GM03348 (cell line): Measurements from ENCODE around the gene AP3S1.
A peak's percentile ranks its signal among the peaks of the same experiment; 100 is the strongest.
"Not testable (repeated sequence)": the region's sequence is repeated elsewhere in the genome, so short reads cannot be mapped to it uniquely, and the experiment has no call there.

ENCODE experiments used
- DNase-seq: peaks from one replicate; pipeline ENCODE4 v3.0.0; 2012; ENCODE audit warnings: low spot score

AP3S1 gene

DNA sequence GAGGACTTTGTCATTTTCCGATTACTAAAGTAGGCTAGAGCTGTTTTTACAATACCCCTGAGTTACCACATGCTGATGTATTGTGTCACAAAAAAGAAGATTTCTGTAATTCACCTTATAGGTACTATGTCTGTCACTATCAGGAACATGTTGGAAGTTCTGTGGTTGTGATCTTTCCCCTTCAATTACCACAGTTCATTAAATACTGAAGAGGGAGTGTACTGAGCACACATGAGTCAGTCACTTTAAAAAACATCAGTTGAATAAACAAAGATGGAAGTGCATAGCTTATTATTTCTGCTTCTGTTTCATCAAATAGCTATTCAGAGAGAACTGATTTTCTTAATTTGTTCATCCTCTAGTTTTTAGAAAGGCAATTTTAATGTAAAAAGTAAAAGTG, 31.7 kb downstream of the AP3S1 start:
- no peak for DNase-seq

DNA sequence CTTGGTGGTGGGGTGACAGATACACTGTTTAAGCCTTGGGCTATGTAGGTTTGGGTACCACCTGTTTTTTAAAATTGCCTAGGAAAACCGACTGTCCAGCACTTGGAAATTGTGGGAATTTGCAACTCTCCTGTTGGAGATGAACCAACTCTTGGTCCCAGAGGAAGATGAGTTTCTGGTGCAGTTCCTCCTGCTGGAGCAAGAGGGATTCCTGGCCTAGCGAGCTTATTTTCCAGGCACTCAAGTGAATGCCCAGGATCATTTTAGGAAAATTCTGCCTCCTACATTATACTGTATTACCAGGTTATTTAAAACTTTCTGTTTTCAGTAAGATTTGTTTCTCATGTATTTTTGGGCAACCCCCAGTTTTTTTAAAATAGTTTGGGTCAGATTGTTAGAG, 33.7 kb downstream of the AP3S1 start:
- no peak for DNase-seq

DNA sequence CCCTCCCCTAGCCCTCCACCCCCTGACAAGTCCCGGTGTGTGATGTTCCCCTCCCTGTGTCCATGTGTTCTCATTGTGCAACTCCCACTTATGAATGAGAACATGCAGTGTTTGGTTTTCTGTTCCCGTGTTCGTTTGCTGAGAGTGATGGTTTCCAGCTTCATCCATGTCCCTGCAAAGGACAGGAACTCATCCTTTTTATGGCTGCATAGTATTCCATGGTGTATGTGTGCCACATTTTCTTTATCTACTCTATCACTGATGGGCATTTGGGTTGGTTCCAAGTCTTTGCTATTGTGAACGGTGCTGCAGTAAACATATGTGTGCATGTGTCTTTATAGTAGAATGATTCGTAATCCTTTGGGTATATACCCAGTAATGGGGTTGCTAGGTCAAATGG, 35.6 kb downstream of the AP3S1 start:
- DNase-seq: not testable (repeated sequence)

DNA sequence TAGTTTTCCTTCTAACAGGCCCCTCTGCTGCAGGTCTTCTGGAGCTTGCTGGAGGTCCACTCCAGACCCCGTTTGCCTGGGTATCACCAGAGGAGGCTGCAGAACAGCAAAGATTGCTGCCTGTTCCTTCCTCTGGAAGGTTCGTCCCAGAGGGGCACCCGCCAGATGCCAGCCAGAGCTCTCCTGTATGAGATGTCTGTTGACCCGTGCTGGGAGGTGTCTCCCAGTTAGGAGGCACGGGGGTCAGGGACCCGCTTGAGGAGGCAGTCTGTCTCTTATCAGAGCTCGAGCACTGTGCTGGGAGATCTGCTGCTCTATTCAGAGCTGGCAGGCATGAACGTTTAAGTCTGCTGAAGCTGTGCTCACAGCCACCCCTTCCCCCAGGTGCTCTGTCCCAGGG, 40.7 kb downstream of the AP3S1 start:
- not testable (repeated sequence) for DNase-seq

DNA sequence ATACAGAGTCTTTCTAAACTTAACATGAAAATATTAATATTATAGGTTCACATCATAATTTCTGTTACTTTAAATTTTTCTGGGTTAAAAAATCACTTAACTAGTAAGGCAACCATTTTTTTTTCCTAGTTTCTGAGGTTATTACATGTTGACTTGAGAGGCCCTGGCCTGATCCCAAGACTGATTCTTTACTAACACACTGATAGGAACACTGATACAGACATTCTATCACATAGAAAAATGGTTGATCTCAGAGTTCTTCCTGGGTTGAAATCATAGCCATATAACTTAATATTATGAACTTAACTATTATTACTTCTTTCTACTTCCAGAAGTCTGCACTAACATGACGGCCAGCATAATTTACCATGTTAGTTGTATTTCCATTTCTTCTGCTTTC, 43.0 kb downstream of the AP3S1 start:
- DNase-seq: no peak

DNA sequence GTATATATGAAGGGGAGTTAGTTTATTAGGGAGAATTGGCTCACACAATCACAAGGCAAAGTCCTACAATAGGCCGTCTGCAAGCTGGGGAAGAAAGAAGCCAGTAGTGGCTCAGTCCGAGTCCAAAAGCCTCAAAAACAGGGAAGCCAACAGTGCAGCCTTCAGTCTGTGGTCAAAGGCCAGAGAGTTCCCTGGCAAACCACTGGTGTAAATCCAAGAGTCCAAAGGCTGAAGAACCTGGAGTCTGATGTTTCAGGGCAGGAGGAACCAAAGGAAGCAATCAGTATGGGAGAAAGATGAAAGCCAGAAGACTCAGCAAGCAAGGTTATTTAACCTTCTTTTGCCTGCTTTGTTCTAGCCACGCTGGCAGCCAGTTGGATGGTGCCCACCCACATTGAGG, 43.5 kb downstream of the AP3S1 start:
- DNase-seq: not testable (repeated sequence)

DNA sequence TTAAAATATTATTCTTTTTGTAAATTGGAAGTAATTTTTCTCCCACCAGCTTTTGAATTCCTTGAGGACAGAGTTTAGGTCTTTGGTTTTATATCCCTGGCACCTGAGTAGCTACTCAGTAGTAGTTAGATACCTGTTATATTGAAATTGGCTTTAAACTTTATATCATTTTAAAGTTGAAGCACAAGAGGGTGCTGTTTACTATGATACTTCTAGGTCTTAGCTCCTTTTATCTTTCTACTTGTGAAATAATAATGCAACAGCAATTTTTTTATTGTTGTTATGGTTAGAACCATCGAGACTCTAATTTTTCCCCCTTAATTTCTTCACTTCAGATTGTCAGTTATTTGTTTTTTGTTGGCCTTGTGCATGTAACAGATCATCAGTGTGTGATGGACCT, 46.3 kb downstream of the AP3S1 start:
- peak; percentile 33 for DNase-seq

DNA sequence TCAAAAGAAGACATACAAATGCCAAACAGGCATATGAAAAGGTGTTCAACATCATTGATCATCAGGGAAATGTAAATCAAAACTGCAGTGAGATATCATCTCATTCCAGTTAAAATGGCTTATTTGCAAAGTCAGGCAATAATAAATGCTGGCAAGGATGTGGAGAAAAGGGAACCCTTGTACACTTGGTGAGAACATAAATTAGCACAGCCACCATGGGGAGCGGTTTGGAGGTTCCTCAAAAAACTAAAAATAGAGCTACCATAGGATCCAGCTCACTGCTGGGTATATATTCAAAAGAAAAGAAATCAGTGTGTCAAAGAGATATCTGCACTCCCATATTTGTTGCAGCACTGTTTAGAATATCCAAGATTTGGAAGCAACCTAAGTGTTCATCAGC, 50.3 kb downstream of the AP3S1 start:
- no peak for DNase-seq

DNA sequence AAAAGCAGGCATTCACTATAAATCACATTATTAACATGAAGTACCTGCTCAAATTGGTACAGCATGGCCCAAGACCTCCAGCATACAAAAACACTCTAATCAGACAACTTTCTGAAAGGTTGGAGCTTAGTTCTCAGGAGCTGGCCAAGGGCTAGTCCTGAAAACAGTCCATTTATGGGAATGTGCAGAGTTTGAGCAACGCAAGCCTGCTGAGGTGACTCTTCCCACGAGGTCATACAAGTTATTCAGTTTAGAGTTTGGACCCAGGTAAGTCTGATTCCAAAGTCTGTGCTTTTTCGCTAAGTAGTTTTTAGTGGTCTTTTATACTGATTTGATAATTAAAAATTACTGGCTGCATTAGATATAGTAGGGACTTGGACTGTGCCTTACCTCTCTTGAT, 52.6 kb downstream of the AP3S1 start:
- DNase-seq: no peak

DNA sequence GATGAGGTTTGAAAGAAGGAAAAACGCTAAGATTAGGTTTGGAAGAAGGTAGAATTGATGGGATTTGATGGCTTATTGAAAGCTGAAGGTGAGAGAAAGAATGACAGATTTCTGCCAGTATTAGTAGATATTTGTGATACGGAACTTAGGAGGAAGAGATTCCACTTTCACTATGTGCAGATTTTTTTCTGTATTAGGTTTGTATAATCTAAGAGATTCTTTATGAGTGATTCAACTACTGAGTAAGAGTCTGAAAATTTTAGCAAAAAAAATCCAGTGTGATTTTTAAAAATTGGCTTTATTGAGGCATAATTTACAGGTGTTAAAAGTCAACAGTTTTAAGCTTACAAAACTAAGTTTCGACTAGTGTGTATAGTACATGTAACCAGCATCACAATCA, 54.1 kb downstream of the AP3S1 start:
- peak; percentile 48 for DNase-seq

DNA sequence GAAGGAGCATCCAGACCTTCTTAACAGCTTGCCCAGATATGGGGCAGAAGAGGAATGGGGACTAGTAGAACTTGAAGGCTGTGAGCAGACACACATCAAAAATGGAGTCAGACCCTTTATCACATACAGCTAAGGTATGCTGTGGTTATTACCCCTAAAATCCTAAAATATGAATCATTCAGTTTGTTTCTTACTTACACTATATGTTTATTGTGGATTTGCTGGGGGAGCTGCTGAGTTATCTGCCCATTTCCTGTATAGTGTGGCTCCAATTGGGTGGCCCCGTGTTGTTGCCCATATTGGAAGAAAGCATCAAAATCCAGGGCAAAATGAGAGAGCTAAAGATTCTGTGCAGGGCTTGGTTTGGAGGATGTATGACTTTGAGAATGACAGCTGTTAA, 56.9 kb downstream of the AP3S1 start:
- DNase-seq: no peak

DNA sequence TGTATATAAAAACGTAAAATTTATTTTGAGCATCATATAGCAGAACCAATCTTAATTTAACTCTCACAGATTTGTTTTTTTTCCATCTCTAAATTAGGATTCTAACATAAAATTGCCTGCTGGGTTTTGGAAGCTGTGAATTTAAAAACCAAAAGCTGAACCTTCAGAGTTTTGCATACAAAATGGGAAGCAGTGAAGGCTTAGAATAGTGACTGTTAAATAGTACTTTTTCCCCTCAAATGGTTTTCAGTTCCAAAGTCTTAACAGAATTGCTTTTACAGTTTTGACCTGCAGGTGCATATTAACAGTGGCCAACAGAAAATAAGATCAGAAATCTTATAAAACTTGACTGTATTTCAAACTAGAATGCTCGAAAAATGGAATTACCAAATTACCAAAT, 65.4 kb downstream of the AP3S1 start:
- no peak for DNase-seq

DNA sequence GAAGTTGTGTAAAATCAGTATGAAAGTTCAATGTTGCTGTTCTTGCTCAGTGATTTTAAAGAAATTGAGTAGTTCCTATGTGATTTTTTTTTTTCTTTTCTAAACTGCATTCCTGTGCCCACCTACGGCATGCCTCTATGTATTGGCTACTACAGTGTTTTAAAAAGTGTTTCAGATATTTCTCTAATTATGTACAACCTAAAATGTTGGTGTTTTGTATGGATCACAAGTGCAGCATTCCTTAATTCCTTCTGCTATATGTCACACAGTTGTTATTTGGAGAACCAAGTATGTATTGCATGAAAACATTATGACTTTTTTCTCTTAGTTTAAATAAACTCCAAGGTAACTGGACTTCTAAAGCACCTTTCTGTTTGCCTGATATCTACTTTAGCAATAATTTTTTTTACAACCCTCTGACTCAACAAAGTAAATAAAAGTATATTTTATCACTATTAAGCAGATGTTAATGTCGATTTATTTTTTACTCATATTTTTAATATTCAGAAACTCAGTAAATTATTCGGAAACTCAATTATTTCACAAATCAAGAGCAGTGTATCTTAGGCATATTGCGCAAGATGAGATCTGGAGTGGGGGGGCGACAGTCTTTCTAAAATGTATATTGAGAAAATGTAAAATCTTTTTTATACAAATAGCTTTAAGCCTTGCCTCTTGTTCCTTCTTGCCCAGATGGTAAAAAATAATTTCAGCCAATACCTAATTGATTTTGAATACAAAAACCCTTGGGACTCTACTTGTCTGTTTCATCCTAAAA, 72.1 kb downstream of the AP3S1 start:
- DNase-seq: not testable (repeated sequence)

DNA sequence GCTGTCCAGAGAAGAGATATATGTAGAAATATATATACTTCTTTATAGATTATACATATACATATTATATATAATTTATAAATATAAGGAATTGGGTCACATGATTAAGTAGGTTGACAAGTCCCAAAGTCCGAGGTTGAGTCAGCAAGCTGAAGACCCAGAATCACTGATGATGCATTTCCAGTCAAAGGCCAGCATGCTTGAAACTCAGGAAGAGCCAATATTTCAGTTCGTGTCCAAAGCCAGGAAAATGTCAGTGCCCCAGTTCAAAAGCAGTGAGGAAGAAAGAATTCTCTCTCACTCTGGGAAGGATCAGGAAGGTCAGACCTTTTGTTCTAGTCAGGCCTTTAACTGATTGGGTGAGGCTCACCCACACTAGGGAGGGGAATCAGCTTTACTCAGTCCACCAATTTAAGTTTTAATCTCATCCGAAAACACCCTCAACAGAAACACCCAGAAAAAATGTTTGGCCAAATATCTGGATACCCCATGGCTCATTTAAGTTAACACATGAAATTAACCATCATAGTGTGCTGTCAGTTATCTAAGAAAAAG, 78.5 kb downstream of the AP3S1 start:
- DNase-seq: no peak

DNA sequence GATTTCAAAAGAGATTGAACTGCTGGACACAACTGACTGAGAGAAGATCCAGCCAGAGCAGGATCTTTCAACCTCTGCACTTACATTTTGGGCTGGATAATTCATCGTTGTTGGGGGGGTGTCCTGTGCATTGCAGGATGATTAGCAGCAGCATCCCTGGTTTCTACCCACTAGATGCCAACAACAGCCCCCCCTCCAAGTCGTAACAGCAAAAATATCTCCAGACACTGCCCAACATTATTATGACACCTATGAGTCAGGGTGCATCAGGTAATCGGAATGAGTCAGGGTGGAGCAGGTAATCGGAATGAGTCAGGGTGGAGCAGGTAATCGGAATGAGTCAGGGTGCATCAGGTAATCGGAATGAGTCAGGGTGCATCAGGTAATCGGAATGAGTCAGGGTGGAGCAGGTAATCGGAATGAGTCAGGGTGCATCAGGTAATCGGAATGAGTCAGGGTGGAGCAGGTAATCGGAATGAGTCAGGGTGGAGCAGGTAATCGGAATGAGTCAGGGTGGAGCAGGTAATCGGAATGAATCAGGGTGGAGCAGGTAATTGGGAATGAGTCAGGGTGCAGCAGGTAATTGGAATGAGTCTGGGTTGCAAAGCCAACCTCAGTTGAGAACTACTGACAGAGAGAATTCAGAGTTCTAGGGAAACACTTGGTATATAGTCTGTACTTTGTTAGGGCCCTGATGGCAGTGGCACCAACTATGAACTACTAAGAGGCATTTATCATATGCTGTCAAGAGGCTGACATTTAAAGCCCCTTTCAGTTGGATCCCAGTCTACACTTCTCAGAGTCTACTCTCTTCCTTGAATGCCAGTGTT, 87.1 kb downstream of the AP3S1 start:
- not testable (repeated sequence) for DNase-seq

DNA sequence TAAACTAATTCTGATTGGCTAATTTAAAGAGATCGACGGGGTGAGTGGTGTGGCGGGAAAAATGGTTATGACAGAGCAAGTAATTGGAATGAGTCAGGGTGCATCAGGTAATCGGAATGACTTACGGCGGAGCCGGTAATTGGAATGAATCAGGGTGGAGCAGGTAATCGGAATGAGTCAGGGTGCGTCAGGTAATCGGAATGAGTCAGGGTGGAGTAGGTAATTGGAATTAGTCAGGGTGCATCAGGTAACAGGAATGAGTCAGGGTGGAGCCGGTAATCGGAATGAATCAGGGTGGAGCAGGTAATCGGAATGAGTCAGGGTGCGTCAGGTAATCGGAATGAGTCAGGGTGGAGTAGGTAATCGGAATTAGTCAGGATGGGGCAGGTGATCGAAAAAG, 88.4 kb downstream of the AP3S1 start:
- not testable (repeated sequence) for DNase-seq

DNA sequence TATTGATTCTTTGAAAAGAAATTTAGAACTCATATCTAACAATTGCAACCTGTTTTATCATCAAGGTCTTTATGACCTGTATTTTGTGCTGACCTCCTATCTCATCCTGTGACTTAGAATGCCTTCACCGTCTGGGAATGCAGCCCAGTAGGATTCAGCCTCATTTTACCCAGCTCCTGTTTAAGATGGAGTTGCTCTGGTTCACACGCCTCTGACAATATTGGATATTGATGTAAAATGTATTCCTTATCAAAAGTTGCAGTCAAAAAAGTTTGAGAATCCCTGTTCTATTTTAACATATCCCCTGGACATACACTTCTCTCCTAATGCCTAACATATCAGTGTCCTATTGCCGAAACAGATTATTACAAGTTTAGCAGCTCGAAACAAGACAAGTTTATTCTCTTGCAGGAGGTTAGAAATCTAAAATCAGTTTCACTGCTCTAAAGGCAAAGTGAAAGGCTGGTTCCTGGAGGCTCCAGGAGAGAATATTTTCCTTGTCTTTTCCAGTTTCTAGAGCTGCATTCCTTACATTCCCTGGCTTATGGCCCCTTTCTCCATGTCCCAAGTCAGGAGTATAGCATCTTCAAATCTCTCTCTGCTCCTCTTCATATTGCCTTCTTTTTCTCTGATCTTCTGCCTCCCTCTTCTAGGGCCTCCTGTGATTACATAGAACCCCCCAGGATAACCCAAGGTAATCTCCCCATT, 89.0 kb downstream of the AP3S1 start:
- DNase-seq: peak; percentile 16

DNA sequence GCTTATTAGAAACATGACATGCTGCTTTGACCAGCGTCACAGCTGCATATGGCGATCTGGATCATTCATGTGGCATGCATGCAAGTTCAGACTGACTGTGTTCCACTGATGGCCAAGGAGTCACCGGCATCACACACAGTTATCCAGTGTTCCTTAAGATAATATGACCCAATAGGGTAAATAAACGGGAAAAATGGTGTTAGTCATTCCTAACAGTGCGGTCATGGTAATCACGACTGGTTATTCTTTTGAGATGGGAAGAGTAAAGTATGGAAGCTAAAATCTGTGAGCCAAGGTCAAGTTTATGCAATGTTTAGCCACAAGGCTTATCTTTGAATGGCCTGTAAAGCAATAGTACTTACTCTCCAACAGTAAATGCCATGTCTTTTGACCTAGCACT, 91.3 kb downstream of the AP3S1 start:
- DNase-seq: no peak

DNA sequence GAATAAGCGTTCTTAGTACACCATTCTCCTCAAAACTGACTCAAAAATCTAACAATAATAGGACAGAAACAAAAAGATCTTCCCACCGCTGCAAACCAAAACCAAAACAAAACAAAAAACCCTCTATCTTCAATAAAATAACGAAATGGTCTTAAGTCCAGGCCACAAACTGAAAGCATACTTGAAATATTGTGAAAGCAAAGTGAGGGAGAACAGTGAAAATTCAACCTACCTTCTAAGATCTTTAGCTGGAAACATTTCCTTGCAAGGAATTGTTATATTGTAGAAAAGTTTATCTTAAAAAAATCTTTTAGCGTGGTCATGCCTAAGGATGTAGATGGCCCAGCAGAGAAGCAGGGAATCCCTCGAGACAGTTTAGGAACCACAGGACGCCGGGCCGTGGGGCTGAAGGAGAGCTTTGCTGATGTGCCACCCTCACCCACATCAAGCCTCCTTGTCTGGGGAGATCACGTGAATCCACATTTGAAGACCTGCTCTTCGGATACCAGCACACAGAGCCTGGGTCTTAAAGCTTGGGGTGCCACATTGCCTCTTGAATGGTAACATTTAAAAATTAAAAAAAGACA, 92.7 kb downstream of the AP3S1 start:
- DNase-seq: no peak

DNA sequence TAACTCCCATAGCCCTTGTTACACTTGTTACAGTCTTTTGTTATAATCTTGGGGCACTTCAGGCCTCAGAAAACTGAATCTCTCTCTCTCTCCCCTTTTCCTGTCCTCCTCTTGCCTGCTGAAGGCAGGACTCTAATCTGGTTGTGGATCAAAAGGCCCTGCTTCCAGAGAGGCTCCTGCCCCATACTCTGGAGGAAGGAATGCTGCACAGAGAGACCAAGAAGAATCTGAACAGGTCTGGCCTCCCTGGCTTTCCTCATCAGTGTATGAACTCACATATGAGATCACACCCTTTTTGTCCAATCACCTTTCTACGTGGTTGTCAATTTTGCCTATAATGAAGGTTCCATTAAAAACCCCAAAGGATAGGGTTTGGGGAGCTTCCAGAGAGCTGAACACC, 94.3 kb downstream of the AP3S1 start:
- no peak for DNase-seq

DNA sequence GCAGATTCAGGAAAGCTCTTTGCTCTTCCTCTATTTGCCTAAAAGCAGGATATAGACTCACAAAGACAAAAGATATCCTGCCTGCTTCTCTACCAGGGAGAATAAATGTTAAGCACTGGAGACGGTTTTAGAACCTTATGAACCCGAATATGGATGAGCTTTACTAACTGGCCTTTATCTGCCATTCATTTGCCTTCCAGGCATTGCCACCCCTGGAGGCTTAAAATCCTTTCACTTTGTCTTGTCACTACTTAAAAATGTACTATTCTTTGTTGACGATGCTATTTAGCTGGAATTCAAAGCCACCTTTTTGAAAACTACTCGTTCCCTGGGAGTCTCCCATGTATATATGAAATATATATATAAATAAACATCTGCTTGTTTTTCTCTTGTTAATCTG, 97.3 kb downstream of the AP3S1 start:
- no peak for DNase-seq
